Measurements from ENCODE around the gene SEMA6A. TPM values are rescaled to one million over a fixed set of nuclear protein-coding genes. Genes with fewer than 3 reads are reported as not detected.

Gene SEMA6A
- total RNA-seq, 4 donors from 2014 or later, result 22.4 to 118 (median 48.7) TPM

DNA sequence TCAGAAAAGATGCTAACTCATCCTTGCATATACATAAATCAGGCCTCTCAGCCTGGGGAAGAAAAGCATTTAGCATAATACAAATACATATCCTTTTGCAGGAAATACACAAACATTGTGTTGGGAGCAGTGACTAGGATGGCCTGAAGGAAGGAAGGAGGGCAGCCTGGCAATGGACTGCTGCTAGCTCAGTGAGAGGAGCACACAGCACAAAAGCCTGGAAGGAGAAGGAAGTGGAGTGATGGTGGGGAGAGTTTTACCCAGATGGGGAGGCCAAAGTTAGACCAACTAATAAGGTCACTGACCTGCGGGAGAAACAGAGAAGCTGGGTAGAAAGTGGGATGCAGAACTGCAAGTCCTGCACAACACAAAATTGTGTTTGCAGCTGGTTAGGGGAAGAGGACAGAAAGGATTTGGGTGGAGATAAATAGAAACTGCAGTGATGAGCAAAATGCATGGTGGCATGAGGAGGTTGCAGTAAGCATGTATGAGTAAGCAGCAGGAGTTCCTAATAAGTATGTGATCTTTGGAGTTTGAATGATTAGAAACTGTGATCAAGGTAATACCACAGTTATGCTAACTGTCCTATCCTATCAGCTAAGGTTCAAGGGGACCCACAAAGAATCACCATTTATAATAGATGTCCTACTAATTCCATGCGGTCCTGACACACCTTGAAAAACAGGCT is 39.5 kb downstream of the SEMA6A start:
- no peaks in the 10 kb centered on the region for H3K9me3 ChIP-seq
- H3K27me3 ChIP-seq, result no peaks in the 10 kb centered on the region
- H3K4me1 ChIP-seq, result no peaks in the 10 kb centered on the region
- DNase-seq, result no peak
- no peak overlapping the region for H3K4me3 ChIP-seq
- TF ChIP-seq, protein P1, sequence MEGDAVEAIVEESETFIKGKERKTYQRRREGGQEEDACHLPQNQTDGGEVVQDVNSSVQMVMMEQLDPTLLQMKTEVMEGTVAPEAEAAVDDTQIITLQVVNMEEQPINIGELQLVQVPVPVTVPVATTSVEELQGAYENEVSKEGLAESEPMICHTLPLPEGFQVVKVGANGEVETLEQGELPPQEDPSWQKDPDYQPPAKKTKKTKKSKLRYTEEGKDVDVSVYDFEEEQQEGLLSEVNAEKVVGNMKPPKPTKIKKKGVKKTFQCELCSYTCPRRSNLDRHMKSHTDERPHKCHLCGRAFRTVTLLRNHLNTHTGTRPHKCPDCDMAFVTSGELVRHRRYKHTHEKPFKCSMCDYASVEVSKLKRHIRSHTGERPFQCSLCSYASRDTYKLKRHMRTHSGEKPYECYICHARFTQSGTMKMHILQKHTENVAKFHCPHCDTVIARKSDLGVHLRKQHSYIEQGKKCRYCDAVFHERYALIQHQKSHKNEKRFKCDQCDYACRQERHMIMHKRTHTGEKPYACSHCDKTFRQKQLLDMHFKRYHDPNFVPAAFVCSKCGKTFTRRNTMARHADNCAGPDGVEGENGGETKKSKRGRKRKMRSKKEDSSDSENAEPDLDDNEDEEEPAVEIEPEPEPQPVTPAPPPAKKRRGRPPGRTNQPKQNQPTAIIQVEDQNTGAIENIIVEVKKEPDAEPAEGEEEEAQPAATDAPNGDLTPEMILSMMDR (IDR thresholded peaks at IDR 0.05), result no peak
- TF ChIP-seq POLR2A (IDR thresholded peaks at IDR 0.05), result no peak
- no peaks in the 10 kb centered on the region for H3K36me3 ChIP-seq
- intact Hi-C loops (cut with DNase I; ENCODE audit: low total_unique reads), result no loop called here
- H3K27ac ChIP-seq, result no peak overlapping the region

DNA sequence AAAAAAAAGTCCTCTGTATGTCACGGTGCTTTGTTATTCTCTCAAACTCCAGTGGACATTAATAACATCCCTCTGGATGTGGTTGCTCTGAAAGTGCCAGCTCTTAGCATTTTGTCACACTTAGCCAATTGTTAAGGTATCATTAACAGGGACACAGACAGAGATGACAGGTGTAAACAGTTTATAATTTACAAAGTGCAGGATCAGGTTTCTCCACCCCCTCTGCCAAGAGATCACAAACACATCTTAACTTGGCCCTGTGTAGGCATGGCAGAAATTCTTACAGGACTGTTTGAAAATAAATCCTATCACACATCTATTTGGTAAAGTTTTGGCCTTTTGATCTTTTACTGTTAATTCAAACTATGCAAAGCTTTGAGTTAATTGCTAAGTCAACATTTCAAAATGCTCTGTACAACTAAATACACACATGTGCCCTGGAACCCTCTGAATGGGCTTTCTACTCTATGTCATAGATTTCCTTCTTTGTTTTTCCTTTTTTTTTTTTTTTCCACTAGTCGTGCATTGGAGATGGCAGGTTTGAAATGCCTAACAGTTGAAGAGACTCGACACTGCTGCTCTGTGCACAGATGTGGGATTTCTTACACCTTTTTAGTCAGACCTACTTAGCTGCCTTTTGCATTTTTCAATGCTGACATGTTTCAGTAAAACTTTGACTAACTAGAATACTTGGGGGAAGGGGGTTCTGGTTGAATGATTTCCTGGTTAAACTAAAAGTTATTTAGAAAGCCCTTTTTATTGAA is 41.7 kb downstream of the SEMA6A start:
- Histone ChIP-seq H3K4me3 (no peak overlapping the region), H3K4me1 (no peaks in the 10 kb centered on the region)
- intact Hi-C loops (cut with DNase I; ENCODE audit: low total_unique reads), result no loop called here

DNA sequence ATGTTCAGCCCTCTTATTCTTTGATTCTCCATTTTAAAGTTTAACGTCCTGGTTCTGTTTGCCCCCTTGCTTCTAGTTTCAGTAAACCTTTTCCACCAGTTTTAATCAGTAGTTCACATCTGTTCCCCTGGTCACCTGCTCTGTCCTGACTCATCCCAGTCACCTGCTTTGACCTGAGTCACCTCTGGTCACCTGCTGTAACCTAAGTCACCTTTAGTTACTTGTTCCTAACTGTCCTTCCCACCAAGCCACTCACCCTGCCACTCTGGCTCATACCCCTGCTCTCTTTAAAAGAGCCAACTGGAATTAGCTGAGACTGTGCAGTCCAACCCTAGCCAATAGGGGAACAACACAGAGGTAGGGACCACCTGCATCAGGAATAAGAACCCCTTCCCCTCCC is 43.0 kb downstream of the SEMA6A start:
- H3K4me3 ChIP-seq, result no peak overlapping the region
- no peaks in the 10 kb centered on the region for H3K27me3 ChIP-seq
- no peaks in the 10 kb centered on the region for H3K9me3 ChIP-seq
- no peak for DNase-seq
- no peaks in the 10 kb centered on the region for H3K36me3 ChIP-seq
- H3K27ac ChIP-seq, result no peak overlapping the region
- H3K4me1 ChIP-seq, result no peaks in the 10 kb centered on the region
- intact Hi-C loops (cut with DNase I; ENCODE audit: low total_unique reads), result no loop called here
- TF ChIP-seq, protein P1 (IDR thresholded peaks at IDR 0.05), result no peak
- TF ChIP-seq POLR2A (IDR thresholded peaks at IDR 0.05), result no peak

More for the DNA sequence above, 41.7 kb downstream of the SEMA6A start:
- H3K9me3 ChIP-seq, result no peaks in the 10 kb centered on the region
- no peaks in the 10 kb centered on the region for H3K27me3 ChIP-seq
- no peaks in the 10 kb centered on the region for H3K36me3 ChIP-seq
- H3K27ac ChIP-seq, result no peak overlapping the region
- no peak for DNase-seq
- TF ChIP-seq, protein P1 (IDR thresholded peaks at IDR 0.05), result no peak
- TF ChIP-seq POLR2A (IDR thresholded peaks at IDR 0.05), result no peak

DNA sequence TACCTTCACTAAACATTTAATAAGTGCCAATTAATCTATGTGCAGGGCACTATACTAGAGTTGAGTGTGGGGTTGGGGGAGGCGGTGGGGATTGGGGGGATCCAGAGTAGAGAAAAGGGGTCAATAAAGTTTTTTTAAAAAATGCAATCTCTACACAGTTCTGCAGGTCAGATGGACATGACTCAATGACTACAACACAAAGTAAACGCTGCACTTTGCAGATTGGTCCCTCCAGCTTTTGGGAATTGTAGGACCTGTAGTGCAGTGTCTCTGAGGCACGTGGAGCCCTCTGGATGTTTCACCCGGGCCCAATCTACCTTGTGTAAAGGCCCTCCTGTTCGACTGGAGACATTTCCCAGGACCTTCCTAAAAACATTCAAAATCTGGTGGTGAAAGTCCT is 43.5 kb downstream of the SEMA6A start:
- H3K27ac ChIP-seq, result no peak overlapping the region
- no peaks in the 10 kb centered on the region for H3K4me1 ChIP-seq

More for the DNA sequence above, 43.5 kb downstream of the SEMA6A start:
- no peak for DNase-seq
- H3K36me3 ChIP-seq, result no peaks in the 10 kb centered on the region
- no peaks in the 10 kb centered on the region for H3K9me3 ChIP-seq
- no peak overlapping the region for H3K4me3 ChIP-seq
- H3K27me3 ChIP-seq, result no peaks in the 10 kb centered on the region
- no peak for TF ChIP-seq POLR2A (IDR thresholded peaks at IDR 0.05)
- TF ChIP-seq, protein P1 (IDR thresholded peaks at IDR 0.05), result no peak
- intact Hi-C loops (cut with DNase I; ENCODE audit: low total_unique reads), result no loop called here
